GM23338 (cell line): Measurements from ENCODE around the gene FBXO31. TPM values are rescaled to one million over a fixed set of nuclear protein-coding genes. Genes with fewer than 3 reads are reported as not detected.

Source experiments
- ATAC-seq: fragments of 200-7000 bp; cut with Tn5 transposase; 3 replicates; pipeline ENCODE4 v1.9.1; 2020
- DNase-seq: peaks from one replicate; pipeline ENCODE4 v3.0.0-alpha.2; 2015; ENCODE audit warnings: low spot score
- H2AFZ ChIP-seq: fragments of 200-600 bp; sonication (generic); 2 replicates; pipeline ENCODE4 v1.8.0; 2016; ENCODE audit warnings: antibody characterized with exemption, mild to moderate bottlenecking, moderate library complexity
- H3F3A ChIP-seq: fragments of 200-600 bp; sonication (generic); replicated peaks from 2 replicates; pipeline ENCODE4 v1.8.0; 2017; ENCODE audit warnings: antibody characterized with exemption, mixed run types, low read depth
- H3K27ac ChIP-seq: fragments of 200-600 bp; sonication (generic); 2 replicates; pipeline ENCODE4 v1.6.1; 2016; ENCODE audit warnings: low read depth
- H3K27me3 ChIP-seq: fragments of 200-600 bp; sonication (generic); 2 replicates; pipeline ENCODE4 v1.8.0; 2016; ENCODE audit warnings: mild to moderate bottlenecking, mixed run types, moderate library complexity; ENCODE audit not compliant: insufficient read depth
- H3K36me3 ChIP-seq: fragments of 200-600 bp; sonication (generic); 2 replicates; pipeline ENCODE4 v1.8.0; 2016; ENCODE audit warnings: mild to moderate bottlenecking; ENCODE audit not compliant: insufficient read depth
- H3K4me1 ChIP-seq: fragments of 200-600 bp; sonication (generic); 2 replicates; pipeline ENCODE4 v1.8.0; 2016; ENCODE audit warnings: mild to moderate bottlenecking, moderate library complexity; ENCODE audit not compliant: insufficient read depth
- H3K4me2 ChIP-seq: fragments of 200-600 bp; sonication (generic); 2 replicates; pipeline ENCODE4 v1.7.1; 2017; ENCODE audit warnings: mixed run types
- H3K4me3 ChIP-seq: fragments of 200-600 bp; sonication (generic); 2 replicates; pipeline ENCODE4 v1.6.1; 2016; ENCODE audit warnings: mixed run types
- H3K79me2 ChIP-seq: fragments of 200-600 bp; sonication (generic); replicated peaks from 2 replicates; pipeline ENCODE4 v1.8.0; 2017; ENCODE audit warnings: mild to moderate bottlenecking; ENCODE audit not compliant: insufficient read depth
- H3K9me2 ChIP-seq: fragments of 200-600 bp; sonication (generic); 2 replicates; pipeline ENCODE4 v1.8.0; 2017; ENCODE audit not compliant: insufficient read depth
- H4K20me1 ChIP-seq: fragments of 200-600 bp; sonication (generic); replicated peaks from 2 replicates; pipeline ENCODE4 v1.8.0; 2017; ENCODE audit warnings: mild to moderate bottlenecking; ENCODE audit not compliant: insufficient read depth
- H3K27ac Mint-ChIP-seq: 2 replicates; pipeline ENCODE4 v1.8.0; 2020; ENCODE audit warnings: inconsistent platforms, mild to moderate bottlenecking, moderate library complexity, mixed read lengths
- H3K27me3 Mint-ChIP-seq: 3 replicates; pipeline ENCODE4 v1.8.0; 2022; ENCODE audit warnings: low read depth, mild to moderate bottlenecking, moderate library complexity, mixed read lengths, inconsistent platforms; ENCODE audit not compliant: insufficient read depth, poor library complexity
- H3K36me3 Mint-ChIP-seq: 3 replicates; pipeline ENCODE4 v1.8.0; 2021; ENCODE audit warnings: low read depth, mild to moderate bottlenecking, inconsistent platforms, moderate library complexity, mixed read lengths
- H3K4me1 Mint-ChIP-seq: 3 replicates; pipeline ENCODE4 v1.8.0; 2020; ENCODE audit warnings: mild to moderate bottlenecking, inconsistent platforms, mixed read lengths
- H3K4me3 Mint-ChIP-seq: 3 replicates; pipeline ENCODE4 v1.8.0; 2021; ENCODE audit warnings: moderate library complexity, mild to moderate bottlenecking, inconsistent platforms, mixed read lengths
- H3K9me3 Mint-ChIP-seq: 3 replicates; pipeline ENCODE4 v1.8.0; 2020; ENCODE audit warnings: moderate library complexity, mild to moderate bottlenecking, inconsistent platforms, mixed read lengths
- CREB1 ChIP-seq: fragments of 250-450 bp; sonication (Bioruptor Pico); IDR thresholded peaks from 2 replicates; pipeline ENCODE4 v1.5.0; 2020; ENCODE audit warnings: low read depth, mild to moderate bottlenecking, moderate library complexity
- EZH2 ChIP-seq: fragments of 200-600 bp; sonication (generic); IDR thresholded peaks from one replicate; pipeline ENCODE4 v1.8.0; 2017; ENCODE audit warnings: antibody characterized with exemption, mild to moderate bottlenecking, low read depth; ENCODE audit not compliant: unreplicated experiment
- EZH2phosphoT487 ChIP-seq: fragments of 200-600 bp; sonication (generic); IDR thresholded peaks from one replicate; pipeline ENCODE4 v1.8.1; 2018; ENCODE audit warnings: antibody characterized with exemption; ENCODE audit not compliant: unreplicated experiment
- JUNB ChIP-seq: IDR thresholded peaks from one replicate; pipeline ENCODE4 v1.6.1; 2016; ENCODE audit warnings: antibody characterized with exemption; ENCODE audit not compliant: unreplicated experiment
- NANOG ChIP-seq: IDR thresholded peaks from 2 replicates; pipeline ENCODE4 v1.6.1; 2016; ENCODE audit warnings: antibody characterized with exemption, borderline replicate concordance
- POLR2AphosphoS5 ChIP-seq: IDR thresholded peaks from 2 replicates; pipeline ENCODE4 v1.6.1; 2016; ENCODE audit warnings: antibody characterized with exemption, low read depth
- STAT1 ChIP-seq: IDR thresholded peaks from one replicate; pipeline ENCODE4 v1.6.1; 2016; ENCODE audit warnings: antibody characterized with exemption; ENCODE audit not compliant: unreplicated experiment
- ZNF114 ChIP-seq: fragments of 250-450 bp; sonication (Bioruptor Pico); IDR thresholded peaks from 2 replicates; pipeline ENCODE4 v1.5.0; 2020; ENCODE audit warnings: mild to moderate bottlenecking, moderate library complexity
- polyA plus RNA-seq: library from polyadenylated mRNA; unstranded; fragments of >200 nt; fragmentation: Nextera tagmentation; extraction: Ambion mirVana; gene quantifications from 2 replicates; pipeline ENCODE4 v1.2.1, GENCODE V29; 2016
- total RNA-seq: library from RNA; depleted of rRNA; stranded (reverse); fragments of >200 nt; shearing (Covaris generic); gene quantifications from 2 replicates; pipeline ENCODE4 v1.2.3, GENCODE V29; 2014
- TF ChIP-seq, protein P1 (sequence below): IDR thresholded peaks from one replicate; pipeline ENCODE4 v1.6.1; 2018; ENCODE audit warnings: antibody characterized with exemption; ENCODE audit not compliant: unreplicated experiment
- TF ChIP-seq, protein P2 (sequence below), 2 experiments: fragments of 200-600 bp in 1 of 2; sonication (generic) in 1 of 2; conservative IDR thresholded peaks; 2 replicates each; pipeline versions ENCODE4 v1.5.1 to v1.6.1; 2016 to 2017; ENCODE audit warnings: antibody characterized with exemption in 2 of 2, low read depth in 2 of 2, mild to moderate bottlenecking in 2 of 2, moderate library complexity in 1 of 2
- TF ChIP-seq, protein P3 (sequence below): IDR thresholded peaks from 2 replicates; pipeline ENCODE4 v1.6.1; 2016; ENCODE audit warnings: antibody characterized with exemption

FBXO31 gene
- total and polyA plus RNA-seq, 2 experiments from 2014 or later = 7.0 to 23.8 TPM

DNA sequence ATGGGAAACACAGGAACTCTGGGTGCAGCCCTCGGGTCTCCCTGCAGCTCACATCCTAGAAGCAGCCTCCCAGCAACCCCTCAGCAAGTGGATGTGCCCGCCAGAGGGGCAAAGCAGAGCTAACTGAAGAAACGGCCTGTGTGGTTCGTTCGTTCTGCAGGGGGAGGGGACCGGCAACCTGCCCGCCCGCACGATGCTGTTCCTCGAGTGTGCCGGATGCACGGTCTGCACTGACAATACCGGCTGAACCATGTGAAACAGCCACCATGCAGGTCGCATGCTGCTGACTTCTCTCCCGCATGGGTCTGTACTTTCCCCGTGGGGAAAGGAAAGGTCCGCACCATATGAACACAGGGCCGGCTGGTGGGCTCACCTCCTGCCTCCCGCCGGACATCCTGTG is 41.1 kb downstream of the FBXO31 start:
- DNase-seq (no peak), ATAC-seq (no peak)
- Histone ChIP-seq H3K27me3 (no peaks in the 10 kb centered on the region), H3K79me2 (no peaks in the 10 kb centered on the region; the same call in 1 of the 2 replicates), H2AFZ (no peak overlapping the region), H3K4me2 (no peak overlapping the region), H4K20me1 (peaks cover 4% of the 10 kb centered on the region), H3K27ac (no peak overlapping the region), H3K9me2 (no peaks in the 10 kb centered on the region), H3K4me3 (no peak overlapping the region), H3K36me3 (no peaks in the 10 kb centered on the region; the same call in 1 of the 2 replicates), H3K4me1 (no peaks in the 10 kb centered on the region), H3F3A (no peaks in the 10 kb centered on the region)
- Mint-ChIP-seq H3K9me3 (no peaks in the 10 kb centered on the region; the same call in 2 of the 3 replicates), H3K4me3 (no peak overlapping the region), H3K27me3 (peaks cover 12% of the 10 kb centered on the region), H3K36me3 (peaks cover 22% of the 10 kb centered on the region), H3K27ac (no peak overlapping the region), H3K4me1 (peaks cover 15% of the 10 kb centered on the region)
- TF ChIP-seq EZH2 (no peak), CREB1 (CRISPR knock-in tag) (no peak), POLR2AphosphoS5 (no peak), JUNB (no peak), EZH2phosphoT487 (no peak), ZNF114 (CRISPR knock-in tag) (no peak)
- TF ChIP-seq, protein P1, sequence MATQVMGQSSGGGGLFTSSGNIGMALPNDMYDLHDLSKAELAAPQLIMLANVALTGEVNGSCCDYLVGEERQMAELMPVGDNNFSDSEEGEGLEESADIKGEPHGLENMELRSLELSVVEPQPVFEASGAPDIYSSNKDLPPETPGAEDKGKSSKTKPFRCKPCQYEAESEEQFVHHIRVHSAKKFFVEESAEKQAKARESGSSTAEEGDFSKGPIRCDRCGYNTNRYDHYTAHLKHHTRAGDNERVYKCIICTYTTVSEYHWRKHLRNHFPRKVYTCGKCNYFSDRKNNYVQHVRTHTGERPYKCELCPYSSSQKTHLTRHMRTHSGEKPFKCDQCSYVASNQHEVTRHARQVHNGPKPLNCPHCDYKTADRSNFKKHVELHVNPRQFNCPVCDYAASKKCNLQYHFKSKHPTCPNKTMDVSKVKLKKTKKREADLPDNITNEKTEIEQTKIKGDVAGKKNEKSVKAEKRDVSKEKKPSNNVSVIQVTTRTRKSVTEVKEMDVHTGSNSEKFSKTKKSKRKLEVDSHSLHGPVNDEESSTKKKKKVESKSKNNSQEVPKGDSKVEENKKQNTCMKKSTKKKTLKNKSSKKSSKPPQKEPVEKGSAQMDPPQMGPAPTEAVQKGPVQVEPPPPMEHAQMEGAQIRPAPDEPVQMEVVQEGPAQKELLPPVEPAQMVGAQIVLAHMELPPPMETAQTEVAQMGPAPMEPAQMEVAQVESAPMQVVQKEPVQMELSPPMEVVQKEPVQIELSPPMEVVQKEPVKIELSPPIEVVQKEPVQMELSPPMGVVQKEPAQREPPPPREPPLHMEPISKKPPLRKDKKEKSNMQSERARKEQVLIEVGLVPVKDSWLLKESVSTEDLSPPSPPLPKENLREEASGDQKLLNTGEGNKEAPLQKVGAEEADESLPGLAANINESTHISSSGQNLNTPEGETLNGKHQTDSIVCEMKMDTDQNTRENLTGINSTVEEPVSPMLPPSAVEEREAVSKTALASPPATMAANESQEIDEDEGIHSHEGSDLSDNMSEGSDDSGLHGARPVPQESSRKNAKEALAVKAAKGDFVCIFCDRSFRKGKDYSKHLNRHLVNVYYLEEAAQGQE = no peak
- TF ChIP-seq, protein P2, sequence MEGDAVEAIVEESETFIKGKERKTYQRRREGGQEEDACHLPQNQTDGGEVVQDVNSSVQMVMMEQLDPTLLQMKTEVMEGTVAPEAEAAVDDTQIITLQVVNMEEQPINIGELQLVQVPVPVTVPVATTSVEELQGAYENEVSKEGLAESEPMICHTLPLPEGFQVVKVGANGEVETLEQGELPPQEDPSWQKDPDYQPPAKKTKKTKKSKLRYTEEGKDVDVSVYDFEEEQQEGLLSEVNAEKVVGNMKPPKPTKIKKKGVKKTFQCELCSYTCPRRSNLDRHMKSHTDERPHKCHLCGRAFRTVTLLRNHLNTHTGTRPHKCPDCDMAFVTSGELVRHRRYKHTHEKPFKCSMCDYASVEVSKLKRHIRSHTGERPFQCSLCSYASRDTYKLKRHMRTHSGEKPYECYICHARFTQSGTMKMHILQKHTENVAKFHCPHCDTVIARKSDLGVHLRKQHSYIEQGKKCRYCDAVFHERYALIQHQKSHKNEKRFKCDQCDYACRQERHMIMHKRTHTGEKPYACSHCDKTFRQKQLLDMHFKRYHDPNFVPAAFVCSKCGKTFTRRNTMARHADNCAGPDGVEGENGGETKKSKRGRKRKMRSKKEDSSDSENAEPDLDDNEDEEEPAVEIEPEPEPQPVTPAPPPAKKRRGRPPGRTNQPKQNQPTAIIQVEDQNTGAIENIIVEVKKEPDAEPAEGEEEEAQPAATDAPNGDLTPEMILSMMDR (conservative IDR thresholded peaks at IDR 0.05; ENCODE audit: low read depth in 2 of 2) = no peak

DNA sequence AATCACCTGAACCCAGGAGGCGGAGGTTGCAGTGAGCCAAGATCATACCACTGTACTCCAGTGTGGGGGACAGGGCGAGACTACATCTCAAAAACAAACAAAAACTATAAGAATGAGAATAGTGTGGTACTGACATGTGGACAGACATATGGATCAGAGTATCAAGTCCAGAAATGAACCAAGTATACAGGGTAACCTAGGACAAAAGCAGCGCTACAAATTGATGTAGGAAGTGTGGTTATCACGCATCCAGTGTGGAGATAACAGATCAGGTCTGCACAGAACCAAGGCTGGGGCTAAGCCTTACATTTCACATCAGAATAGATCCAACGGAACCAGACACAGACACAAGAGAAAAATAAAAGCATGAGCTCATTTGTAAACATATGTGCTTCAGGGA is 43.4 kb downstream of the FBXO31 start:
- Mint-ChIP-seq H3K27me3 (peaks cover 13% of the 10 kb centered on the region), H3K9me3 (no peaks in the 10 kb centered on the region), H3K4me3 (no peak overlapping the region), H3K27ac (no peak overlapping the region), H3K4me1 (peaks cover 5% of the 10 kb centered on the region), H3K36me3 (peaks cover 18% of the 10 kb centered on the region)
- no peaks in the 10 kb centered on the region for H3K9me2 ChIP-seq
- no peak for DNase-seq
- no peaks in the 10 kb centered on the region for H3K36me3 ChIP-seq
- no peak overlapping the region for H3K27ac ChIP-seq
- TF ChIP-seq, protein P2 (conservative IDR thresholded peaks at IDR 0.05; ENCODE audit: low read depth in 2 of 2) = no peak
- no peak for TF ChIP-seq ZNF114 (CRISPR knock-in tag)
- TF ChIP-seq, protein P3, sequence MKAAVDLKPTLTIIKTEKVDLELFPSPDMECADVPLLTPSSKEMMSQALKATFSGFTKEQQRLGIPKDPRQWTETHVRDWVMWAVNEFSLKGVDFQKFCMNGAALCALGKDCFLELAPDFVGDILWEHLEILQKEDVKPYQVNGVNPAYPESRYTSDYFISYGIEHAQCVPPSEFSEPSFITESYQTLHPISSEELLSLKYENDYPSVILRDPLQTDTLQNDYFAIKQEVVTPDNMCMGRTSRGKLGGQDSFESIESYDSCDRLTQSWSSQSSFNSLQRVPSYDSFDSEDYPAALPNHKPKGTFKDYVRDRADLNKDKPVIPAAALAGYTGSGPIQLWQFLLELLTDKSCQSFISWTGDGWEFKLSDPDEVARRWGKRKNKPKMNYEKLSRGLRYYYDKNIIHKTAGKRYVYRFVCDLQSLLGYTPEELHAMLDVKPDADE = no peak
- no peak for TF ChIP-seq EZH2
- no peak for TF ChIP-seq NANOG
- TF ChIP-seq, protein P1 = no peak
- no peak for TF ChIP-seq CREB1 (CRISPR knock-in tag)
- TF ChIP-seq STAT1 = no peak
- no peak for TF ChIP-seq EZH2phosphoT487
- no peaks in the 10 kb centered on the region for H3K79me2 ChIP-seq
- no peak overlapping the region for H2AFZ ChIP-seq
- no peak overlapping the region for H3K4me2 ChIP-seq
- no peaks in the 10 kb centered on the region for H3K4me1 ChIP-seq
- H3F3A ChIP-seq = no peaks in the 10 kb centered on the region
- no peak for ATAC-seq
- H3K4me3 ChIP-seq = no peak overlapping the region
- H3K27me3 ChIP-seq = no peaks in the 10 kb centered on the region
- H4K20me1 ChIP-seq = peaks cover 4% of the 10 kb centered on the region
